Testis (tissue), 3 donors: ENCODE measurements around the gene MEPCE. TPM values are rescaled to one million over a fixed set of nuclear protein-coding genes. Genes with fewer than 3 reads are reported as not detected.

ENCODE experiments used
- DNase-seq: peaks from one replicate; pipeline ENCODE4 v3.0.0-alpha.2; 2019
- H3K27ac ChIP-seq, 2 donors: fragments of 200-600 bp; sonication (generic); one replicate each; pipeline ENCODE4 v1.5.1; 2019
- H3K27me3 ChIP-seq: fragments of 200-600 bp; sonication (generic); one replicate; pipeline ENCODE4 v1.5.1; 2019
- H3K36me3 ChIP-seq: fragments of 200-600 bp; sonication (generic); one replicate; pipeline ENCODE4 v1.5.1; 2017; ENCODE audit warnings: low read depth; ENCODE audit errors: missing control alignments
- H3K4me1 ChIP-seq: fragments of 200-600 bp; sonication (generic); one replicate; pipeline ENCODE4 v1.5.1; 2019
- H3K4me3 ChIP-seq, 2 donors: fragments of 200-600 bp; sonication (generic); one replicate each; pipeline ENCODE4 v1.5.1; 2017 to 2019
- H3K9me3 ChIP-seq: fragments of 200-600 bp; sonication (generic); one replicate; pipeline ENCODE4 v1.5.1; 2017
- CTCF ChIP-seq, 3 experiments: fragments of 450-650 bp in 2 of 3; fragments of 200-600 bp in 1 of 3; sonication (generic) in 1 of 3; IDR thresholded peaks; one replicate each; pipeline ENCODE4 v1.5.1; 2016 to 2019; ENCODE audit warnings: antibody characterized with exemption in 3 of 3, mild to moderate bottlenecking in 2 of 3, moderate library complexity in 1 of 3
- POLR2A ChIP-seq: fragments of 450-650 bp; IDR thresholded peaks from one replicate; pipeline ENCODE4 v1.6.1; 2017; ENCODE audit warnings: antibody characterized with exemption, mild to moderate bottlenecking, moderate library complexity
- WGBS, 2 donors: methylation state at CpG; one replicate each; pipeline ENCODE4 v1.1.5; 2018; 5-methylcytosine and 5-hydroxymethylcytosine counted together
- intact Hi-C: fragments of 100-400 bp; cut with DNase I; formaldehyde crosslinking; loops from one replicate; pipeline ENCODE4 v1.15.1; 2023; ENCODE audit warnings: low total_unique reads
- polyA plus RNA-seq: library from polyadenylated mRNA; stranded (reverse); fragments of 350-450 nt; fragmentation: Illumina TruSeq; extraction: RNeasy Lipid Tissue Mini Kit (QIAGEN cat#74804); gene quantifications from one replicate; pipeline ENCODE4 v1.2.3, GENCODE V29; 2014; ENCODE audit warnings: low read depth, low replicate concordance; ENCODE audit not compliant: insufficient read depth
- total RNA-seq, 2 donors: library from RNA; depleted of rRNA; stranded (reverse); fragments of >200 nt; gene quantifications; one replicate each; pipeline ENCODE4 v1.2.3, GENCODE V29; 2016

MEPCE gene
- total and polyA plus RNA-seq, 3 donors from 2014 or later: 74.6 to 182 (median 89.3) TPM

DNA sequence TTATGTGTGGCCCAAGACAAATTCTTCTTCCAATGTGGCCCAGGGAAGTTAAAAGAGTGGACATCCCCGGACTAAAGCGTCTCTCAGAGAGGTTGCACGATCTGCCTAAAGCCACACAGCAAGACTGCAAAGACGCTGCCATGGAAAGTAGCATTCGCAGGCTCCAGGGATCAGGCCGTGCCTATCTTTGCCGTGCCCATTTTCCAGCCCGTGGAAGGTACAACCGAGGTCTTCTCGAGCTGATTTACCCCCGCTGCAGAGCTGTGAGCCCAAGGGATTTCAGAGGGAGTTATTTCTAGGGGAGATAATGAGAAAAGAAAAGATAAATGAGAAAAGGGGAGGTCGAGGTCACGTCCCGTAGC is 53.1 kb downstream of the MEPCE start:
- intact Hi-C loops: loop anchor here (5.0 kb wide), 1 partner anchor 75 kb away; no protein-coding TSS in a partner anchor
- peaks cover 36% of the 10 kb centered on the region for H3K4me1 ChIP-seq
- WGBS, 2 donors: 20 to 23% methylated on average over 14 of the region's 14 CpGs
- H3K9me3 ChIP-seq: no peaks in the 10 kb centered on the region
- DNase-seq: no peak
- no peaks in the 10 kb centered on the region for H3K27me3 ChIP-seq
- no peaks in the 10 kb centered on the region for H3K36me3 ChIP-seq
- peak overlapping the region; percentile 78 to 85 for H3K27ac ChIP-seq
- peak overlapping the region; percentile 66 to 72 for H3K4me3 ChIP-seq
- TF ChIP-seq POLR2A (no peak), CTCF (IDR thresholded peaks at IDR 0.05) (no peak)

GRCh38 chr7:100483090-100483721 is 53.6 kb downstream of the MEPCE start:
- no peaks in the 10 kb centered on the region for H3K36me3 ChIP-seq
- no peak for TF ChIP-seq POLR2A
- peak; percentile 96 to 99 (median 98) for TF ChIP-seq CTCF (IDR thresholded peaks at IDR 0.05)
- H3K27ac ChIP-seq: peak overlapping the region; percentile 78 to 85
- peak; percentile 73 for DNase-seq
- H3K9me3 ChIP-seq: no peaks in the 10 kb centered on the region
- WGBS, 2 donors: 1 to 3% methylated on average over 17 to 36 of the region's 79 CpGs
- H3K4me3 ChIP-seq: peak overlapping the region; percentile 66 to 72
- H3K27me3 ChIP-seq: no peaks in the 10 kb centered on the region
- intact Hi-C loops: loop anchor here (5.0 kb wide), 1 partner anchor 74 kb away; no protein-coding TSS in a partner anchor
- H3K4me1 ChIP-seq: peaks cover 36% of the 10 kb centered on the region

Other genes with a start within 250 kb of the MEPCE start
- gene PVRIG, start 209.9 kb upstream of the MEPCE start, total RNA-seq: 1 to 10 TPM; 3.0 to 3.3 TPM
- 2.6 TPM for gene PVRIG, start 209.9 kb upstream of the MEPCE start, polyA plus RNA-seq
- gene SPDYE3, start 122.1 kb upstream of the MEPCE start, total RNA-seq: 1 to 10 TPM; 2.8 to 5.7 TPM
- 3.9 TPM for gene SPDYE3, start 122.1 kb upstream of the MEPCE start, polyA plus RNA-seq
- 100 to 1,000 TPM; 155 to 258 TPM for gene PILRB, start 71.7 kb upstream of the MEPCE start, total RNA-seq
- 126 TPM for gene PILRB, start 71.7 kb upstream of the MEPCE start, polyA plus RNA-seq
- 10 to 100 TPM; 12.0 to 18.0 TPM for gene PILRA, start 56.3 kb upstream of the MEPCE start, total RNA-seq
- 16.3 TPM for gene PILRA, start 56.3 kb upstream of the MEPCE start, polyA plus RNA-seq
- 100 to 1,000 TPM in 1 of 2 donors, 10 to 100 TPM in 1; 83.5 to 145 TPM for gene ZCWPW1, start 1.1 kb upstream of the MEPCE start, total RNA-seq
- 96.5 TPM for gene ZCWPW1, start 1.1 kb upstream of the MEPCE start, polyA plus RNA-seq
- gene PPP1R35, start 6.7 kb downstream of the MEPCE start, total RNA-seq: 100 to 1,000 TPM in 1 of 2 donors, 10 to 100 TPM in 1; 97.6 to 128 TPM
- 76.4 TPM for gene PPP1R35, start 6.7 kb downstream of the MEPCE start, polyA plus RNA-seq
- 10 to 100 TPM; 34.0 to 45.8 TPM for gene SPACDR, start 34.4 kb downstream of the MEPCE start, total RNA-seq
- 84.9 TPM for gene SPACDR, start 34.4 kb downstream of the MEPCE start, polyA plus RNA-seq
- 100 to 1,000 TPM; 135 to 165 TPM for gene TSC22D4, start 49.4 kb downstream of the MEPCE start, total RNA-seq
- 57.4 TPM for gene TSC22D4, start 49.4 kb downstream of the MEPCE start, polyA plus RNA-seq
- gene NYAP1, start 54.1 kb downstream of the MEPCE start, total RNA-seq: 10 to 100 TPM; 24.7 to 27.3 TPM
- gene NYAP1, start 54.1 kb downstream of the MEPCE start, polyA plus RNA-seq: 15.7 TPM
- 10 to 100 TPM; 62.0 to 67.2 TPM for gene AGFG2, start 109.4 kb downstream of the MEPCE start, total RNA-seq
- 51.4 TPM for gene AGFG2, start 109.4 kb downstream of the MEPCE start, polyA plus RNA-seq
- 10 to 100 TPM; 28.4 to 29.9 TPM for gene SAP25, start 144.1 kb downstream of the MEPCE start, total RNA-seq
- 30.3 TPM for gene SAP25, start 144.1 kb downstream of the MEPCE start, polyA plus RNA-seq
- 100 to 1,000 TPM; 314 to 378 TPM for gene LRCH4, start 156.3 kb downstream of the MEPCE start, total RNA-seq
- gene LRCH4, start 156.3 kb downstream of the MEPCE start, polyA plus RNA-seq: 159 TPM
- 10 to 100 TPM; 37.5 to 74.5 TPM for gene FBXO24, start 156.5 kb downstream of the MEPCE start, total RNA-seq
- 112 TPM for gene FBXO24, start 156.5 kb downstream of the MEPCE start, polyA plus RNA-seq
- gene PCOLCE, start 172.5 kb downstream of the MEPCE start, total RNA-seq: 10 to 100 TPM; 26.0 to 30.2 TPM
- gene PCOLCE, start 172.5 kb downstream of the MEPCE start, polyA plus RNA-seq: 104 TPM
- 10 to 100 TPM; 40.6 to 78.9 TPM for gene MOSPD3, start 182.7 kb downstream of the MEPCE start, total RNA-seq
- 62.8 TPM for gene MOSPD3, start 182.7 kb downstream of the MEPCE start, polyA plus RNA-seq
- gene TFR2, start 211.7 kb downstream of the MEPCE start, total RNA-seq: 1 to 10 TPM in 1 of 2 donors, under 1 TPM in 1; 0.87 to 1.5 TPM
- 1.1 TPM for gene TFR2, start 211.7 kb downstream of the MEPCE start, polyA plus RNA-seq
- gene ACTL6B, start 226.6 kb downstream of the MEPCE start, total RNA-seq: 1 to 10 TPM in 1 of 2 donors, under 1 TPM in 1; 0.79 to 1.2 TPM
- gene ACTL6B, start 226.6 kb downstream of the MEPCE start, polyA plus RNA-seq: 2.1 TPM
- gene GNB2, start 243.9 kb downstream of the MEPCE start, total RNA-seq: 100 to 1,000 TPM; 195 to 325 TPM
- 200 TPM for gene GNB2, start 243.9 kb downstream of the MEPCE start, polyA plus RNA-seq